SW480 (cell line): ENCODE results near the gene LGALS7B.
"Not testable (repeated sequence)": the region's sequence is repeated elsewhere in the genome, so short reads cannot be mapped to it uniquely, and the experiment has no call there.

Source experiments
- DNase-seq: peaks from one replicate; pipeline ENCODE4 v3.0.0-alpha.2; 2016; ENCODE audit warnings: low spot score

The LGALS7B gene

GRCh38 chr19:38797781-38798180, 8.8 kb downstream of the LGALS7B start:
- not testable (repeated sequence) for DNase-seq

- no peak for DNase-seq
Measured at GRCh38 chr19:38799104-38799503, 10.1 kb downstream of the LGALS7B start.

DNA sequence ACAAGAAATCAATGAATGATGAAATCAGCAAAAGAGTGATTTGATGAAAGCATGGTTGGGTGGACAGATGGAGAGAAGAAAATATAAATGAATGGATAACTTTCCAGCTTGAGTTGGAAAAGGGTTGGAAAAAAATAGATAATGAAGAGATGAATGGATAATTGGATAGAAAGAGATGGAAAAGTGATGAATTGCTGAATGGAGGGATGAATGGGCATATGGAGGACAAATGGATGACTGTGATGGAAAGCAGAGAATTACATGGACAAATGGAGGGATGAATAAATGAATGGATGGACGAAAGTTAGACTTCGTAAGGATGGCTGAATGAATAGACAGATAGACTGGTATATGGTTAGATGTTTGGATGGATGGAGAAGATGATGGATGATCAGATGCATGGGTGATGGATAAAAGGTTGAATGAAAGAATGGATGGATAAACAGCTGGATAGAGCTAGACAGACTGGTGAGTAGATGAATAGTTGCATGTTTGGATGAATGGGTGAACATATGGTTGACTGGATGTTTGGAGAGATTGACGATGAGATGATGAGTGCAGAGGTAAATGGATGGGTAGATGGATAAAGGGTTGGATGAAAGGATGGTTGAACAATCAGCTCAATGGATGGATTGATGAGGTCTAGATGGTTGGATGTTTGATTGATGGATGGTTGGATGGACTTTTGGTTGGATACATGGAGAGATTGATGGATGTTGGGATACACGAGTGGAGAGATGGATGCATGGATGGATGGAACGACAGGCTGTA, 11.8 kb downstream of the LGALS7B start:
- no peak for DNase-seq

- no peak for DNase-seq
Measured at GRCh38 chr19:38801359-38802095, 12.5 kb downstream of the LGALS7B start.

DNA sequence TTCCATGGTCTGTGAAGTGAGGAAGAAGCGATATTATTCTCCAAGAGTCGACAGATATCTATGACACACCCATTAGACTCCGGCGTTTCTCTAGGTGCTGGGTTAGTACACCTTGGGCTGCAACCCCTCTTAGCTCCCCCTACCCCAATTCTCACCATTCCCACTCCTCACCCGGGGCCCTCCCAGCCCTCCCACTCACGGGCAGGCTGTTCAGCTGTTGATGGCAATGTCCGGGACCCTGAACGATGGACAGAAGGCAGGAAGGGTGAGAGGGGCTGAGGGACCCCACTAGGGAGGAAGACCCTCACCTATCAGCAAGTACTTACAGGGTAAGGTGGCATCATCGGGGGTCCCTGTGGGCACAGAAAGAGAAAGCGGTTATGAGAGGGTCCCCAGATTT, 14.5 kb downstream of the LGALS7B start:
- DNase-seq = no peak

DNA sequence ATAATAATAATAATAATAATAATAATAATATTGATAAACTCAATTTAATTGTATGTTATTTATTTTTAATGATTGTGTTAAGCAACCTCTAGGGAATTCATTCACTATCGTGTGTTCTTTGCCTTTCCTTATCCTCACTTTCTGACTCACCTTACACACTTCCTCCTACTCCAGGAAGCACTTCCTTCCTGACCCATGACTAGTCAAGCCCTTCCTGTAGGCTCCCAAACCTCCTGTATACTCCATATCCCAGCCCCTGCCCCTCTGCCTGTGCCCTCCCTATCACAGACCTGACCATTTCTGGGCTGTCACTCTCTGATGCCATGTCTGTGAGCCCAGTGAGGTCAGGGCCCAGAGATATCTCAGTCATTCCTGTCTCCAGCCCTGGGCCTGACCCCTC, 16.2 kb downstream of the LGALS7B start:
- no peak for DNase-seq

GRCh38 chr19:38806371-38806770, 17.4 kb downstream of the LGALS7B start:
- no peak for DNase-seq

GRCh38 chr19:38807374-38808098, 18.5 kb downstream of the LGALS7B start:
- not testable (repeated sequence) for DNase-seq

DNA sequence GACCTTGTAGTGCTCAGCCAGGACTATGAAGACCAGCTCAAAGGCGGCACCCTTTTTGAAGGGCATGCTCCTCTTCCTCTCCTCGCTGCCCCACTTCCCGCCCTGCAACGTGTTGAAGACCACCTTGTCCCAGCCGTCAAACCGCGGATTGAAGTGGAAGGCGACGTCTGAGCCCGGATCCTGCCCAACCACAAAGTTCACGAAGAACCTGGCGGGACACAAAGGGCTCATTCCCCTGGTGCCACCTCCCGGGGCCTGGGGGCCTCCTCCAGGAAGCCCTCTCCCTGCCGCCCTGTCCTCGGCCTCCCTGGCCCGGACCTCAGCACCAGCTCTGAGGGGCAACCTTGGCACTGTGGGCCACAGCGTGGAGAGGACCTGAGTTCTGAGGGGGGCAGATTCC, 19.7 kb downstream of the LGALS7B start:
- DNase-seq = no peak

GRCh38 chr19:38809592-38810252, 20.7 kb downstream of the LGALS7B start:
- no peak for DNase-seq

GRCh38 chr19:38812009-38812840, 23.2 kb downstream of the LGALS7B start:
- DNase-seq = no peak

GRCh38 chr19:38812841-38813320, 23.9 kb downstream of the LGALS7B start, which contains the start of gene LGALS4:
Gene LGALS4 (minus strand): TSS chr19:38812945. CDS start chr19:38812886, 59 bp downstream.
- peak; percentile 36 for DNase-seq

DNA sequence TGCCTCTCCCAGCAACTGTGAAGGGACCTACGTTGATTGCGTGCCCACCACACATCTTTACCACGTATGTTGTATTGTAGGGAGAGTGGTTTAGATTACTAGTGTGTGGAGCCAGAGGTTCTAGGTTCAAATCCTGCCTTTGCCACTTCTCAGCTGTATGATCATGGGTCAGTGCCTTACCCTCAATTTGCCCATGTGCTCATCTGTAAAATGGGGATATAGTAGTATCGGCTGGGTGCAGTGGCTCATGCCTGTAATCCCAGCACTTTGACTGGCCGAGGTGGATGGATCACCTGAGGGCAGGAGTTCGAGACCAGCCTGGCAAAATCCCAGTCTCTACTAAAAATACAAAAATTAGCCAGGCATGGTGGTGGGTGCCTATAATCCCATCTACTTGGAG, 24.3 kb downstream of the LGALS7B start:
- no peak for DNase-seq

DNA sequence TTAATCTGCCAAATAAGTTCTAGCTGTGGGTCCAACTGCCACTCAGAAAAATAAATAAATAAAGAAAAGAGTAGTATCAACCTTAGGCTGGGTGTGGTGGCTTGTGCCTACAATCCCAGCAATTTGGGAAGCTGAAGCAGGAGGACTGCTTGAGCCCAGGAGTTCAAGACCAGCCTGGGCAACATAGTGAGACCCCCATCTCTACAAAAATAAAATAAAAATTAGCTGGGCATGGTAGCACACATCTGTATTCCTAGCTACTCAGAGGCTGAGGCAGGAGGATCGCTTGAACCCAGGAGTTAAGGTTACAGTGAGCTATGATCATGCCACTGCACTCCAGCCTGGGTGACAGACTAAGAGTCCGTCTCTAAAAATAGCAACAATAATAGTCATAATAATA, 24.9 kb downstream of the LGALS7B start:
- not testable (repeated sequence) for DNase-seq

DNA sequence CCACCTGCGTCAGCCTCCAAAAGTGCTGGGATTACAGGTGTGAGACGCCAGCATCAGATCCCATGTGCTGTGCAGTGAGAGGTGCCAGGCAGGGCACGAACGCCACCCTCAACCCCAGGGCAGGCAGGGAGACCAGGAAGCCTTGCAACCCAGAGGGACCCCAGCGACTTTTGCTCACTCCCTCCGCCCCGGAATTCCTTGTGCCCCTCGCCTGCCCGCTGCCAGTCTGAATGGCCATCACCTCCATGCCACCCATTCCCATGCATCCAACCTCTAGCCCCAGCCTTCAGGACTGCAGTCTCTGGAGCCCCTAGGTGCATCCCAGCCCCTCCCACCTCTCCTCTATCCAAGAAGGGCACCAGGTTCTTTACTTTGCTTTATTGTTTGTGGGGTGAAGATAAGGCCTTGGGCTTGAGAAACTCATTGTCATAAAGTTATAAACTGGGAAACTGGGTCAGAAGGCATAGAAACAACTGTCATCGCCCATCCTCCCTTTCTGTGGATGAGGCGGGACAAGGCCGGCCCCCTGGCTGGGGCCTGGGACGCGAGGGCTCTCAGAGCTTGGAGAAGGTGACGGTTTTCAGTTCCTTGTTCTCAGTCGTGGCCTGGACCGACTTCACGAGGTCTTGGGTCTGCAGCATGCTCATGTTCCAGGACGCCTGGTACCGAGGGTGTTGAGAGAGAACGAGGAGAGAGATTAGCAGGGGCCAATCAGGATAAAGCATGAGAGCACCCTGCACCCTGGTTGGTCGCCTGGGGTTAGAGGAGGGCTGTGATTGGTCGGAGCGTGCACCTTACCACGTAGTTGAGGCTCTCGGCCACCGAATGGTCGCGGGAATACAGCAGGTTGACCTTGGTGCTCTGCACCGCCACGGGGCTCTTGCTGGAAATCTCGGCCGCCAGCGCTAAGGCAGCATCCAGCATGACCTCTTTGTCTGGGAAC, 26.3 kb downstream of the LGALS7B start:
- no peak for DNase-seq

- DNase-seq = no peak
Measured at GRCh38 chr19:38816131-38816750, 27.2 kb downstream of the LGALS7B start.

GRCh38 chr19:38817081-38817480, 28.1 kb downstream of the LGALS7B start:
- DNase-seq = no peak

DNA sequence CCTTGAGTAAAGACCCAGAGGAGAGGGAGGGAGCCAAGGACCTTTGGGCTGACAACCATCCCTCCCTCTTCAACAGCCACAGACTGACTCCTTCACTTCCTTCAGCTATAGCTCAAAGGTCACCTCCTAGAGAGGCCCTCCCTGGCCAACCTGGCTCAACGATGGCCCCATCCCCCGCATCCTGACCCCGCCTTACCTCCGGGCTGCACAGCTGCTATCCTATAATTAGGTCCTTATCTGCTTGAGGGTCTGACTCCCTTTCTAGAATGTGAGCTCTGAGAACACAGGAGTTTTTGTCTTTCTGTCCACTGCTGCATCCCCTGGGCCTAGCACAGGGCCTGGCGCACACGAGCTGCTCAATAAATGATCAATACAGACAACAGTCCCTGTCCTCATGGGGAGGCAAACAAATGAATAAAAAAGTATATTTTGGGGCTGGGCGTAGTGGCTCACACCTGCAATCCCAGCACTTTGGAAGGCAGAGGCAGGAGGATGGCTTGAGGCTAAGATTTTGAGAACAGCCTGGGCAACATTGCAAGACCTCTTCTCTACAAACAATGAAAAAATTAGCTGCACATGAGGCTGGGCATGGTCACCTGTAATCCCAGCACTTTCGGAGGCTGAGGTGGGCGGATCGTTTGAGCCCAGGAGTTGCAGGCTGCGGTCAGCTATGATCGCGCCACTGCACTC, 30.4 kb downstream of the LGALS7B start:
- DNase-seq = no peak
